IPS-NIHi7 (cell line): ENCODE results near the gene CDIP1.

ENCODE experiments used
- DNase-seq: peaks from one replicate; pipeline ENCODE4 v3.0.0; 2012; ENCODE audit warnings: mixed read lengths; ENCODE audit errors: extremely low spot score

The CDIP1 gene

GRCh38 chr16:4514606-4515005, 24.0 kb downstream of the CDIP1 start:
- no peak for DNase-seq

GRCh38 chr16:4513881-4514280, 24.7 kb downstream of the CDIP1 start:
- DNase-seq, result no peak

GRCh38 chr16:4513086-4513860, 25.3 kb downstream of the CDIP1 start:
- DNase-seq, result no peak

- no peak for DNase-seq
These were observed 26.1 kb downstream of the CDIP1 start for GRCh38 chr16:4512473-4512872.

- DNase-seq, result peak; percentile 88
These were observed 27.0 kb downstream of the CDIP1 start for GRCh38 chr16:4511441-4512082.

GRCh38 chr16:4510747-4511426, 27.7 kb downstream of the CDIP1 start:
- DNase-seq, result no peak

- no peak for DNase-seq
These were observed 28.4 kb downstream of the CDIP1 start for GRCh38 chr16:4510131-4510530.

- DNase-seq, result no peak
These were observed 29.2 kb downstream of the CDIP1 start for GRCh38 chr16:4509420-4509819.

- DNase-seq, result no peak
These were observed 29.8 kb downstream of the CDIP1 start for GRCh38 chr16:4508806-4509205.

GRCh38 chr16:4507588-4508345, 30.8 kb downstream of the CDIP1 start:
- no peak for DNase-seq

- DNase-seq, result peak; percentile 79
These were observed 32.1 kb downstream of the CDIP1 start for GRCh38 chr16:4506450-4506849.

GRCh38 chr16:4505356-4506147, 33.0 kb downstream of the CDIP1 start:
- no peak for DNase-seq

GRCh38 chr16:4501071-4501478, 37.5 kb downstream of the CDIP1 start:
- no peak for DNase-seq

- peak; percentile 61 for DNase-seq
These were observed 38.3 kb downstream of the CDIP1 start for GRCh38 chr16:4500272-4500671.

- DNase-seq, result no peak
These were observed 39.4 kb downstream of the CDIP1 start for GRCh38 chr16:4499196-4499555.

GRCh38 chr16:4498546-4499195, 39.9 kb downstream of the CDIP1 start:
- no peak for DNase-seq

- DNase-seq, result no peak
These were observed 42.3 kb downstream of the CDIP1 start for GRCh38 chr16:4496305-4496704.

GRCh38 chr16:4495766-4496165, 42.8 kb downstream of the CDIP1 start:
- DNase-seq, result no peak

- peak; percentile 32 for DNase-seq
These were observed 43.7 kb downstream of the CDIP1 start for GRCh38 chr16:4494746-4495490.

GRCh38 chr16:4491898-4492297, 46.7 kb downstream of the CDIP1 start:
- no peak for DNase-seq
